GM12865 (cell line): ENCODE measurements around the gene PDE9A.

Experiments
- DNase-seq: peaks from one replicate; pipeline ENCODE4 v3.0.0; 2010; ENCODE audit warnings: low read depth
- H3K4me3 ChIP-seq: 2 replicates; pipeline ENCODE4 v1.5.1; 2011; ENCODE audit warnings: mild to moderate bottlenecking, low read depth, low read length, control low read depth
- TF ChIP-seq, protein P1 (sequence below): IDR thresholded peaks from 2 replicates; pipeline ENCODE4 v1.5.1; 2011; ENCODE audit warnings: low read length, control low read depth, low read depth, inconsistent platforms; ENCODE audit not compliant: insufficient read depth; ENCODE audit errors: missing control alignments

Gene PDE9A

DNA sequence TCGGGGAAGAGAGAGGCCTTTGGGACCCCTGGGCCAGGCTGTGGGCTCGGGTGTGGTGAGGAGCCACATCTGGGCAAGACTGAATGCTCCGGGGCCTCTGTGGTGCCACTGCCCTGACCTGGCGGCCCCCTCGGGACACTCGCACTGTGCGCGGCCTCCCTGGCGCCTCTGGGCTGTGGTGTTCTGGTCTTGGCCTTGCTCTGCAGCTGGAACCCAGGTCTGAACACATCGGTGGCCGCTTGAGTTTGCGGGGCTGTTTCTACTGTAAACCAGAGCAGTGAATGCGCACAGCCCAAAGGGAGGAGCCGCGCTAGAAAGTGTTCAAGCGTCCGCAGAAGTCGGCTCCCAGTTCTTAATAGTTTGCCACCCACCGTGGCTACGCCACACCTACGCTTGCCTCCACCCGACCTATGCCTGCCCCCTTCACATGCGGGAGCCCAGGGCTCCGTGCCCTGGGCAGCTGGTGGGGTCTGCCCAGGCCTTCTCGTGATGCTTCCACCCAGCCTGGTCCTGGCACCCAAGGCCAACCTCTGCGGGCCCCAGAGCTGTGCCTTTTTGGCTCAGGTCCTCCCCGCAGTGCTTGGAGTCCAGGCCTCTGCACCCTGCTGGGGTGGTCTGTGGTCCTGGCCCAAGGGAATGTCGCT, 4.4 kb downstream of the PDE9A start:
- DNase-seq = no peak
- no peak overlapping the region for H3K4me3 ChIP-seq
- TF ChIP-seq, protein P1, sequence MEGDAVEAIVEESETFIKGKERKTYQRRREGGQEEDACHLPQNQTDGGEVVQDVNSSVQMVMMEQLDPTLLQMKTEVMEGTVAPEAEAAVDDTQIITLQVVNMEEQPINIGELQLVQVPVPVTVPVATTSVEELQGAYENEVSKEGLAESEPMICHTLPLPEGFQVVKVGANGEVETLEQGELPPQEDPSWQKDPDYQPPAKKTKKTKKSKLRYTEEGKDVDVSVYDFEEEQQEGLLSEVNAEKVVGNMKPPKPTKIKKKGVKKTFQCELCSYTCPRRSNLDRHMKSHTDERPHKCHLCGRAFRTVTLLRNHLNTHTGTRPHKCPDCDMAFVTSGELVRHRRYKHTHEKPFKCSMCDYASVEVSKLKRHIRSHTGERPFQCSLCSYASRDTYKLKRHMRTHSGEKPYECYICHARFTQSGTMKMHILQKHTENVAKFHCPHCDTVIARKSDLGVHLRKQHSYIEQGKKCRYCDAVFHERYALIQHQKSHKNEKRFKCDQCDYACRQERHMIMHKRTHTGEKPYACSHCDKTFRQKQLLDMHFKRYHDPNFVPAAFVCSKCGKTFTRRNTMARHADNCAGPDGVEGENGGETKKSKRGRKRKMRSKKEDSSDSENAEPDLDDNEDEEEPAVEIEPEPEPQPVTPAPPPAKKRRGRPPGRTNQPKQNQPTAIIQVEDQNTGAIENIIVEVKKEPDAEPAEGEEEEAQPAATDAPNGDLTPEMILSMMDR = no peak

GRCh38 chr21:42658320-42659105, 5.1 kb downstream of the PDE9A start:
- DNase-seq = no peak
- no peak overlapping the region for H3K4me3 ChIP-seq
- TF ChIP-seq, protein P1 = no peak

DNA sequence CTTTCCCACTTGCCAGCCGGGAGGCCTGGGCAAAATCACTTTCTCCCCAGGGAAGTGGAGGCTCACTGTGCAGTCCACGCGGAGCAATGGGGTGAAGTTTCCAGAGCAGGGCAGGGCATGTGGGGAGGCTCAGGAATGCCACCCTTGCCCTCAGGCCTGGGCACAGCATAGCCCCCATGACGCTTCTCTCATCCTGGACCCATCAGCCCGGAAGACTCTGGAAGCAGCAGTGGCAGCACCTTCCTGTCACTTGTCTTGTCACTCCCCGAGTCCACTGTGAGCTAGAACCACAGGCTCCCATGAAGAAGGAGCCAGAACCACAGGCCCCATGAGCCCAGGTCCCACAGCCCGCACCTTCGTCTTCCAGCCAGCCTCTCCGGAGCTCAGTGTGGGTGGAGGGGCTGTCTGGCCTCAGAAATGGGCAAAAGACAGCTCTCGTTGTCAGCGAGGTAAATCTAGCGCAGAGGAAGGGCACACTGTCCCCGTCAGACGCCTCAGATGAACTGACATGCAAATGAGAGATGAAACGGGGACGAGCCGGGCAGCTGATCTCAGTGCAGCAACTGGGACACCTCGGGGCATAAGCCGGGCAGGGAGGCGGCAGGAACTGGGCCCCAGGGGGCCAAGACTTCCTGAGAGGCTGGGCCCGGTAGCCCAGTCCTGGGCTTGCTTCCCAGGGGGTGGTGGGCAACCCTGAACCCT, 6.1 kb downstream of the PDE9A start:
- TF ChIP-seq, protein P1 = no peak
- peak; percentile 20 for DNase-seq
- H3K4me3 ChIP-seq = no peak overlapping the region

DNA sequence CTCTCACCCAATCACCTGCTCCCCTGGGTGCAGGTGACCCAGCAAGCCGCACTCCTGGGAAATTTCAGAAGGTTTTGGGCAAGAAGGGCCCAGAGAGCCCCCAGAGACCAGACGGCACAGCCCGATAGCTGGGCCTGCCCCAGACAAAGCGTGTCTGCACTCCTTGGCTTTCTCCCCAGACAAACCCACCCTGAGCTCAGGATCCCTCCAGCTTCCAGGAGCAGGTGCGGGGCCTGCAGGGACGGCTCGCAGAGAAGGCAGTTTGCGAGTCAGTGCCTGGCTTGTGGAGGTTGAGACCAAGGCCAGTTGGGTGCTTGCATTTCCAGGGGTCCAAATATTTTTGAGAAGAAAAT, 6.7 kb downstream of the PDE9A start:
- no peak overlapping the region for H3K4me3 ChIP-seq
- DNase-seq = no peak
- TF ChIP-seq, protein P1 = no peak

- no peak for DNase-seq
- TF ChIP-seq, protein P1 = no peak
- no peak overlapping the region for H3K4me3 ChIP-seq
Observed at GRCh38 chr21:42661688-42662429, 8.4 kb downstream of the PDE9A start.

DNA sequence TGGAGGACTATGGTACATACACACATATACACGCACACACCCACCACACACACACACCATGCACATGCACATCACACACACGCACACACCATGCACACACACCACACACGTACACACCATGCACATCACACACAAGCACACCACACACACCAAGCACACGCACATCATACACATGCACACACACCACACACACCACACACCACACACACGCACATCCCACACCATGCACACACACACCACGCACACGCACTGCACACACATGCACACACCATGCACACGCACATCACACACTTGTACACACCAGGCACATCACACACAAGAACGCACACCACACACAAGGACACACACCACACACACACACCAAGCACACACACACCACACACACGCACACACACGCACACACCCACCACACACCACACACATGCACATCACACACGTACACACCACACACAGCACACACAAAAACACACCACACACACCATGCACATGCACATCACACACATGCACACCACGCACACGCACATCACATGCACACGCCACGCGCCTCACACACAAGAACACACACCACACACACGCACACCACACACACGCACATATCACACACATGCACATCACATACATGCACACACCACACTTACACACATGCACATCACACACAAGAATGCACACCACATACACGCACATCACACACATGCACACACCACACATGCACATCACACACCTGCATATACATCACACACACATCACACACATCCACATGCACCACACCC, 9.2 kb downstream of the PDE9A start:
- DNase-seq = no peak
- TF ChIP-seq, protein P1 = no peak
- no peak overlapping the region for H3K4me3 ChIP-seq
